A549 (cell line): Measurements from ENCODE around the gene ALDH1A2. TPM values are rescaled to one million over a fixed set of nuclear protein-coding genes. Genes with fewer than 3 reads are reported as not detected.

Experiments
- ATAC-seq, 2 experiments: fragments of 200-7000 bp in 1 of 2; fragments of >200 bp in 1 of 2; cut with Nextera tagmentation in 1 of 2; cut with Tn5 transposase in 1 of 2; 3 replicates each; pipeline versions ENCODE4 v1.8.0 to v1.9.1; 2018 to 2020; ENCODE audit warnings: mild to moderate bottlenecking in 1 of 2, moderate library complexity in 1 of 2
- CTCF ChIA-PET: fragments of 300-600 bp; sonication (Branson Sonifier 250); formaldehyde crosslinking; extraction: SDS; loops from one replicate; lab custom pipeline; 2021; ENCODE audit warnings: antibody characterized with exemption, inconsistent platforms; lab: Yijun Ruan, JAX
- POLR2A ChIA-PET: fragments of 350-600 bp; formaldehyde crosslinking; extraction: SDS; loops from one replicate; lab custom pipeline; 2021; ENCODE audit warnings: antibody characterized with exemption, inconsistent platforms; lab: Yijun Ruan, JAX
- DNase-seq, 2 experiments: peaks; one replicate each; pipeline versions ENCODE4 v3.0.0 to v3.0.0-alpha.2; 2011 to 2016; ENCODE audit warnings: low read depth in 1 of 2, low spot score in 1 of 2
- FAIRE-seq: peaks from 2 replicates; lab custom pipeline; 2011; peaks lifted over from hg19 to GRCh38; lab: Jason Lieb, UNC
- H3K27ac ChIP-seq, 2 experiments: fragments of >200 bp; sonication (Bioruptor Twin); formaldehyde crosslinking; 3 replicates each; pipeline ENCODE4 v1.5.1; 2016 to 2017
- H3K4me1 ChIP-seq: fragments of >200 bp; sonication (Bioruptor Twin); formaldehyde crosslinking; 3 replicates; pipeline ENCODE4 v1.6.1; 2016
- H3K4me2 ChIP-seq: fragments of >200 bp; sonication (Bioruptor Twin); formaldehyde crosslinking; 3 replicates; pipeline ENCODE4 v1.6.1; 2016
- H3K4me3 ChIP-seq: fragments of >200 bp; sonication (Bioruptor Twin); formaldehyde crosslinking; 3 replicates; pipeline ENCODE4 v1.5.1; 2016
- H3K9me3 ChIP-seq: fragments of >200 bp; sonication (Bioruptor Twin); formaldehyde crosslinking; 3 replicates; pipeline ENCODE4 v1.6.1; 2016
- CBX2 ChIP-seq: fragments of 200-600 bp; sonication (generic); IDR thresholded peaks from 2 replicates; pipeline ENCODE4 v1.6.1; 2016; ENCODE audit warnings: low read depth, mild to moderate bottlenecking, borderline replicate concordance
- CHD2 ChIP-seq: fragments of 150-350 bp; IDR thresholded peaks from 2 replicates; pipeline ENCODE4 v1.6.1; 2014; ENCODE audit warnings: low read length; ENCODE audit not compliant: partially characterized antibody
- CTCF ChIP-seq: fragments of >200 bp; sonication (Bioruptor Twin); formaldehyde crosslinking; IDR thresholded peaks from 3 replicates; pipeline ENCODE4 v1.5.1; 2016
- EHMT2 ChIP-seq: fragments of 200-600 bp; sonication (generic); IDR thresholded peaks from 2 replicates; pipeline ENCODE4 v1.6.1; 2016; ENCODE audit warnings: antibody characterized with exemption, low read depth, mild to moderate bottlenecking, moderate library complexity
- ESRRA ChIP-seq: fragments of 150-350 bp; IDR thresholded peaks from 2 replicates; pipeline ENCODE4 v1.6.1; 2014; ENCODE audit warnings: mild to moderate bottlenecking, low read length, borderline replicate concordance
- FOSB ChIP-seq: fragments of 250-450 bp; sonication (Bioruptor Pico); IDR thresholded peaks from 2 replicates; pipeline ENCODE4 v1.5.0; 2020; ENCODE audit warnings: mild to moderate bottlenecking, moderate library complexity
- GATA3 ChIP-seq: IDR thresholded peaks from 2 replicates; pipeline ENCODE4 v1.6.1; 2012; ENCODE audit warnings: borderline replicate concordance
- HDAC2 ChIP-seq: fragments of 200-600 bp; sonication (generic); IDR thresholded peaks from 2 replicates; pipeline ENCODE4 v1.6.1; 2016
- JUNB ChIP-seq: fragments of >200 bp; sonication (Bioruptor Twin); formaldehyde crosslinking; IDR thresholded peaks from 2 replicates; pipeline ENCODE4 v1.6.1; 2016
- KDM5A ChIP-seq: fragments of 200-600 bp; sonication (generic); IDR thresholded peaks from 2 replicates; pipeline ENCODE4 v1.6.1; 2016; ENCODE audit warnings: antibody characterized with exemption, mild to moderate bottlenecking
- MAFK ChIP-seq: fragments of 450-650 bp; IDR thresholded peaks from 2 replicates; pipeline ENCODE4 v1.6.1; 2014; ENCODE audit not compliant: partially characterized antibody
- NR3C1 ChIP-seq: fragments of >200 bp; sonication (Bioruptor Twin); formaldehyde crosslinking; IDR thresholded peaks from 3 replicates; pipeline ENCODE4 v1.6.1; 2017
- PHF8 ChIP-seq: fragments of 200-600 bp; sonication (generic); IDR thresholded peaks from 2 replicates; pipeline ENCODE4 v1.6.1; 2016; ENCODE audit warnings: low read depth, mild to moderate bottlenecking, antibody characterized with exemption, moderate library complexity, borderline replicate concordance
- POLR2AphosphoS2 ChIP-seq: conservative IDR thresholded peaks from 2 replicates; pipeline ENCODE4 v1.6.1; 2012; ENCODE audit warnings: low read length, improper control_type of control experiment, inconsistent platforms
- RAD21 ChIP-seq, 2 experiments: fragments of >200 bp in 1 of 2; sonication (Bioruptor Twin) in 1 of 2; formaldehyde crosslinking in 1 of 2; IDR thresholded peaks in 1 of 2; conservative IDR thresholded peaks in 1 of 2; 2 replicates in 1 of 2; 3 replicates in 1 of 2; pipeline ENCODE4 v1.6.1; 2012 to 2018; ENCODE audit warnings: inconsistent platforms in 1 of 2
- RARB ChIP-seq: fragments of 250-450 bp; sonication (Bioruptor Pico); IDR thresholded peaks from 2 replicates; pipeline ENCODE4 v1.8.0; 2021; ENCODE audit warnings: mild to moderate bottlenecking, moderate library complexity
- REST ChIP-seq: fragments of 200-600 bp; sonication (generic); IDR thresholded peaks from 2 replicates; pipeline ENCODE4 v1.6.1; 2016; ENCODE audit warnings: antibody characterized with exemption, mild to moderate bottlenecking, moderate library complexity
- RFX5 ChIP-seq: fragments of 450-650 bp; IDR thresholded peaks from 2 replicates; pipeline ENCODE4 v1.7.1; 2014; ENCODE audit warnings: antibody characterized with exemption, mild to moderate bottlenecking, moderate library complexity
- RNF2 ChIP-seq: fragments of 200-600 bp; sonication (generic); IDR thresholded peaks from 2 replicates; pipeline ENCODE4 v1.6.1; 2016; ENCODE audit warnings: low read depth, mild to moderate bottlenecking, antibody characterized with exemption, moderate library complexity, borderline replicate concordance
- SREBF2 ChIP-seq: fragments of 450-650 bp; IDR thresholded peaks from 2 replicates; pipeline ENCODE4 v1.6.1; 2014; ENCODE audit warnings: mild to moderate bottlenecking, moderate library complexity
- ZC3H11A ChIP-seq: fragments of 450-650 bp; IDR thresholded peaks from 2 replicates; pipeline ENCODE4 v1.6.1; 2014; ENCODE audit warnings: antibody characterized with exemption, mild to moderate bottlenecking
- ZFP36 ChIP-seq: fragments of 450-650 bp; IDR thresholded peaks from 2 replicates; pipeline ENCODE4 v1.6.1; 2014; ENCODE audit warnings: borderline replicate concordance; ENCODE audit not compliant: partially characterized antibody
- ZNF302 ChIP-seq: fragments of 250-450 bp; sonication (Bioruptor Pico); IDR thresholded peaks from 2 replicates; pipeline ENCODE4 v1.9.0; 2021; ENCODE audit warnings: inconsistent platforms, mild to moderate bottlenecking, moderate library complexity
- WGBS: methylation state at CpG from one replicate; pipeline ENCODE4 v1.1.6; 2017; ENCODE audit errors: missing lambda C conversion rate; 5-methylcytosine and 5-hydroxymethylcytosine counted together
- polyA plus RNA-seq, 4 experiments: library from polyadenylated mRNA; depleted of rRNA in 3 of 4; stranded (reverse); fragments of >200 nt; fragmentation: RNase III in 1 of 4; extraction: RNeasy Plus Mini Kit Qiagen cat#74134 plus additional on column Dnase treatment in 1 of 4; gene quantifications; 2 replicates in 3 of 4; 3 replicates in 1 of 4; pipeline ENCODE4 v1.2.3, GENCODE V29; 2011 to 2017
- TF ChIP-seq, protein P1 (sequence below): fragments of 150-350 bp; IDR thresholded peaks from 2 replicates; pipeline ENCODE4 v1.6.1; 2014; ENCODE audit warnings: low read depth, mild to moderate bottlenecking, low read length
- TF ChIP-seq, protein P2 (sequence below): fragments of >200 bp; sonication (Bioruptor Twin); formaldehyde crosslinking; IDR thresholded peaks from 3 replicates; pipeline ENCODE4 v1.6.1; 2016
- TF ChIP-seq, protein P3 (sequence below): fragments of >200 bp; sonication (Bioruptor Twin); formaldehyde crosslinking; IDR thresholded peaks from 2 replicates; pipeline ENCODE4 v1.6.1; 2016

The ALDH1A2 gene
- polyA plus RNA-seq, 2 of the 4 experiments (the other 2 are of a cell fraction) = 0.23 to 0.35 TPM

GRCh38 chr15:57943754-57944420 lies 121.6 kb downstream of the ALDH1A2 start:
- ATAC-seq = no peak
- Histone ChIP-seq H3K9me3 (no peaks in the 10 kb centered on the region), H3K4me1 (no peaks in the 10 kb centered on the region), H3K4me2 (no peak overlapping the region), H3K4me3 (no peak overlapping the region), H3K27ac (no peak overlapping the region)
- ChIA-PET CTCF (interaction anchor here (1.1 to 1.4 kb wide), 4 partner anchors 11 to 127 kb away, joined by 3 read pairs; no protein-coding TSS in a partner anchor), POLR2A (no interaction called here)
- FAIRE-seq = peak; percentile 78
- no peak for DNase-seq
- TF ChIP-seq ESRRA (no peak), FOSB (CRISPR knock-in tag) (no peak), KDM5A (no peak), PHF8 (no peak), RAD21 (conservative IDR thresholded peaks at IDR 0.05 in 1 of 2, IDR thresholded peaks at IDR 0.05 in 1 of 2) (no peak), REST (no peak), EHMT2 (no peak), RARB (CRISPR knock-in tag) (no peak), ZNF302 (CRISPR knock-in tag) (no peak), GATA3 (no peak), CBX2 (no peak), CTCF (no peak), JUNB (no peak), POLR2AphosphoS2 (no peak)
- TF ChIP-seq, protein P1, sequence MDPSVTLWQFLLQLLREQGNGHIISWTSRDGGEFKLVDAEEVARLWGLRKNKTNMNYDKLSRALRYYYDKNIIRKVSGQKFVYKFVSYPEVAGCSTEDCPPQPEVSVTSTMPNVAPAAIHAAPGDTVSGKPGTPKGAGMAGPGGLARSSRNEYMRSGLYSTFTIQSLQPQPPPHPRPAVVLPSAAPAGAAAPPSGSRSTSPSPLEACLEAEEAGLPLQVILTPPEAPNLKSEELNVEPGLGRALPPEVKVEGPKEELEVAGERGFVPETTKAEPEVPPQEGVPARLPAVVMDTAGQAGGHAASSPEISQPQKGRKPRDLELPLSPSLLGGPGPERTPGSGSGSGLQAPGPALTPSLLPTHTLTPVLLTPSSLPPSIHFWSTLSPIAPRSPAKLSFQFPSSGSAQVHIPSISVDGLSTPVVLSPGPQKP = no peak
- WGBS = 16% methylated on average over 3 of the region's 3 CpGs

- H3K4me3 ChIP-seq = no peak overlapping the region
- 21% methylated on average over 5 of the region's 5 CpGs for WGBS
- no peak for TF ChIP-seq JUNB
- TF ChIP-seq RNF2 = no peak
- no peak for TF ChIP-seq POLR2AphosphoS2
- TF ChIP-seq, protein P2, sequence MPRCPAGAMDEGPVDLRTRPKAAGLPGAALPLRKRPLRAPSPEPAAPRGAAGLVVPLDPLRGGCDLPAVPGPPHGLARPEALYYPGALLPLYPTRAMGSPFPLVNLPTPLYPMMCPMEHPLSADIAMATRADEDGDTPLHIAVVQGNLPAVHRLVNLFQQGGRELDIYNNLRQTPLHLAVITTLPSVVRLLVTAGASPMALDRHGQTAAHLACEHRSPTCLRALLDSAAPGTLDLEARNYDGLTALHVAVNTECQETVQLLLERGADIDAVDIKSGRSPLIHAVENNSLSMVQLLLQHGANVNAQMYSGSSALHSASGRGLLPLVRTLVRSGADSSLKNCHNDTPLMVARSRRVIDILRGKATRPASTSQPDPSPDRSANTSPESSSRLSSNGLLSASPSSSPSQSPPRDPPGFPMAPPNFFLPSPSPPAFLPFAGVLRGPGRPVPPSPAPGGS = no peak
- no peak for TF ChIP-seq HDAC2
- TF ChIP-seq RFX5 = no peak
- TF ChIP-seq FOSB (CRISPR knock-in tag) = no peak
- TF ChIP-seq, protein P3, sequence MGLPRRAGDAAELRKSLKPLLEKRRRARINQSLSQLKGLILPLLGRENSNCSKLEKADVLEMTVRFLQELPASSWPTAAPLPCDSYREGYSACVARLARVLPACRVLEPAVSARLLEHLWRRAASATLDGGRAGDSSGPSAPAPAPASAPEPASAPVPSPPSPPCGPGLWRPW = no peak
- no peak for TF ChIP-seq SREBF2
- no peak for TF ChIP-seq NR3C1
- no peak for TF ChIP-seq CHD2
- TF ChIP-seq GATA3 = no peak
- TF ChIP-seq MAFK = no peak
- no peak for TF ChIP-seq ZFP36
- TF ChIP-seq ZC3H11A = no peak
- TF ChIP-seq, all 56 proteins: peak for 0
- CTCF ChIA-PET = interaction anchor here (1.1 to 1.4 kb wide), 4 partner anchors 10 to 128 kb away, joined by 3 read pairs; no protein-coding TSS in a partner anchor
- POLR2A ChIA-PET = no interaction called here
- no peak for ATAC-seq
- Histone ChIP-seq H3K27ac (no peak overlapping the region), H3K4me1 (no peaks in the 10 kb centered on the region), H3K9me3 (no peaks in the 10 kb centered on the region), H3K4me2 (no peak overlapping the region)
- no peak for FAIRE-seq
- no peak for DNase-seq
Measured at GRCh38 chr15:57943171-57943570, 122.3 kb downstream of the ALDH1A2 start.
